HCT116 (cell line): Measurements from ENCODE around the gene PDCD5. TPM values are rescaled to one million over a fixed set of nuclear protein-coding genes. Genes with fewer than 3 reads are reported as not detected.

Experiments used
- ATAC-seq: fragments of 200-7000 bp; cut with Tn5 transposase; 2 replicates; pipeline ENCODE4 v1.9.1; 2020; ENCODE audit warnings: mild to moderate bottlenecking, moderate library complexity
- BruUV-seq: library from RNA; stranded (reverse); fragments of 400-500 nt; replicated peaks from 2 replicates; lab custom pipeline; 2021; lab: Mats Ljungman, UMichigan
- CTCF ChIA-PET: fragments of 300-600 bp; sonication (Branson Sonifier 250); formaldehyde crosslinking; loops from one replicate; lab custom pipeline; 2021; ENCODE audit warnings: antibody characterized with exemption; lab: Charles Lee
- POLR2A ChIA-PET: fragments of 300-600, 350-600 bp; sonication (Branson Sonifier 250); formaldehyde crosslinking; loops from one replicate; lab custom pipeline; 2021; ENCODE audit warnings: antibody characterized with exemption; lab: Charles Lee
- RAD21 ChIA-PET, 2 experiments: fragments of 300-600 bp; sonication (Branson Sonifier 250); formaldehyde crosslinking; loops; one replicate each; lab custom pipeline; 2023; ENCODE audit warnings: low total read pairs in 2 of 2; ENCODE audit not compliant: uncharacterized antibody in 2 of 2, unreplicated experiment in 2 of 2, low non-redundant PET in 1 of 2; lab: Charles Lee
- DNase-seq: peaks from one replicate; pipeline ENCODE4 v3.0.0-alpha.2; 2010; ENCODE audit warnings: low read depth, low spot score
- H2AFZ ChIP-seq: fragments of 200-600 bp; shearing (Covaris generic), sonication (generic); 2 replicates; pipeline ENCODE4 v1.6.1; 2017; ENCODE audit warnings: low read depth, mixed run types, mixed read lengths, antibody characterized with exemption, low read length; ENCODE audit not compliant: poor library complexity, severe bottlenecking
- H3K27ac ChIP-seq: 2 replicates; pipeline ENCODE4 v1.5.1; 2012; ENCODE audit warnings: low read depth, low read length
- H3K27me3 ChIP-seq: fragments of 200-600 bp; sonication (generic); 2 replicates; pipeline ENCODE4 v1.6.1; 2016; ENCODE audit warnings: mixed run types, low read length, mixed read lengths; ENCODE audit not compliant: insufficient read depth
- H3K36me3 ChIP-seq, 2 experiments: fragments of 200-500 bp in 1 of 2; fragments of 200-600 bp in 1 of 2; sonication (Bioruptor generic) in 1 of 2; sonication (generic) in 1 of 2; 2 replicates each; pipeline versions ENCODE4 v1.5.1 to v1.6.1; 2014 to 2016; ENCODE audit warnings: low read length in 2 of 2, inconsistent platforms in 1 of 2, mixed read lengths in 1 of 2, mixed run types in 1 of 2; ENCODE audit not compliant: insufficient read depth in 2 of 2, control insufficient read depth in 1 of 2
- H3K4me1 ChIP-seq, 2 experiments: fragments of 200-600 bp in 1 of 2; sonication (generic) in 1 of 2; 2 replicates each; pipeline versions ENCODE4 v1.5.1 to v1.6.1; 2012 to 2017; ENCODE audit warnings: low read length in 2 of 2, inconsistent platforms in 1 of 2, mild to moderate bottlenecking in 1 of 2, mixed read lengths in 1 of 2, mixed run types in 1 of 2, moderate library complexity in 1 of 2; ENCODE audit not compliant: insufficient read depth in 2 of 2, control insufficient read depth in 1 of 2
- H3K4me2 ChIP-seq: fragments of 200-600 bp; sonication (generic); 2 replicates; pipeline ENCODE4 v1.6.1; 2017; ENCODE audit warnings: mixed run types, low read length, mixed read lengths
- H3K4me3 ChIP-seq, 2 experiments: fragments of 200-600 bp in 1 of 2; sonication (generic) in 1 of 2; replicated peaks in 1 of 2; 2 replicates each; pipeline ENCODE4 v1.5.1; 2011 to 2016; ENCODE audit warnings: low read length in 2 of 2, control low read depth in 1 of 2, low read depth in 1 of 2, mild to moderate bottlenecking in 1 of 2, mixed read lengths in 1 of 2, mixed run types in 1 of 2
- H3K79me2 ChIP-seq: fragments of 200-600 bp; sonication (generic); 2 replicates; pipeline ENCODE4 v1.6.1; 2017; ENCODE audit warnings: mild to moderate bottlenecking, mixed run types, low read length, moderate library complexity, mixed read lengths; ENCODE audit not compliant: insufficient read depth
- H3K9ac ChIP-seq: fragments of 200-600 bp; sonication (generic); 2 replicates; pipeline ENCODE4 v1.6.1; 2016; ENCODE audit warnings: low read length, mixed read lengths
- H3K9me2 ChIP-seq: fragments of 200-600 bp; sonication (generic), shearing (Covaris generic); 2 replicates; pipeline ENCODE4 v1.6.1; 2017; ENCODE audit warnings: mixed run types, mild to moderate bottlenecking, moderate library complexity; ENCODE audit not compliant: insufficient read depth
- H3K9me3 ChIP-seq, 2 experiments: fragments of 200-500 bp in 1 of 2; fragments of 200-600 bp in 1 of 2; sonication (Bioruptor generic) in 1 of 2; sonication (generic) in 1 of 2; 2 replicates each; pipeline ENCODE4 v1.6.1; 2014 to 2017; ENCODE audit warnings: low read length in 2 of 2, mixed read lengths in 2 of 2, inconsistent platforms in 1 of 2, low read depth in 1 of 2, mild to moderate bottlenecking in 1 of 2, mixed run types in 1 of 2, moderate library complexity in 1 of 2; ENCODE audit not compliant: control insufficient read depth in 1 of 2, insufficient read depth in 1 of 2
- H4K20me1 ChIP-seq: fragments of 200-600 bp; sonication (generic), shearing (Covaris generic); 2 replicates; pipeline ENCODE4 v1.6.1; 2017; ENCODE audit warnings: mixed run types, mild to moderate bottlenecking, moderate library complexity; ENCODE audit not compliant: insufficient read depth
- EGR1 ChIP-seq: IDR thresholded peaks from 2 replicates; pipeline ENCODE4 v1.6.1; 2012; ENCODE audit warnings: low read depth
- ELF1 ChIP-seq: IDR thresholded peaks from 2 replicates; pipeline ENCODE4 v1.6.1; 2012; ENCODE audit warnings: low read depth, borderline replicate concordance
- EZH2 ChIP-seq: fragments of 200-600 bp; sonication (generic); IDR thresholded peaks from 2 replicates; pipeline ENCODE4 v1.6.1; 2017; ENCODE audit warnings: antibody characterized with exemption, mixed run types
- EZH2phosphoT487 ChIP-seq: fragments of 200-600 bp; IDR thresholded peaks from 2 replicates; pipeline ENCODE4 v1.6.1; 2018; ENCODE audit warnings: antibody characterized with exemption, borderline replicate concordance
- MAX ChIP-seq: IDR thresholded peaks from 2 replicates; pipeline ENCODE4 v1.6.1; 2012
- POLR2A ChIP-seq: IDR thresholded peaks from 2 replicates; pipeline ENCODE4 v1.7.0; 2011; ENCODE audit warnings: borderline replicate concordance; ENCODE audit not compliant: insufficient read depth, insufficient read length; ENCODE audit errors: extremely low read depth
- POLR2AphosphoS5 ChIP-seq: IDR thresholded peaks from 2 replicates; pipeline ENCODE4 v1.6.1; 2011; ENCODE audit warnings: mild to moderate bottlenecking, low read depth, low read length, moderate library complexity
- RAD21 ChIP-seq: IDR thresholded peaks from 2 replicates; pipeline ENCODE4 v1.6.1; 2012; ENCODE audit warnings: low read depth, mild to moderate bottlenecking
- SIN3A ChIP-seq: IDR thresholded peaks from 2 replicates; pipeline ENCODE4 v1.6.1; 2012; ENCODE audit warnings: low read depth
- YY1 ChIP-seq: IDR thresholded peaks from 2 replicates; pipeline ENCODE4 v1.6.1; 2011; ENCODE audit warnings: low read length, low read depth, moderate library complexity, mild to moderate bottlenecking; ENCODE audit not compliant: insufficient replicate concordance; ENCODE audit errors: extremely low read depth
- ZFX ChIP-seq: fragments of 450-650 bp; IDR thresholded peaks from 2 replicates; pipeline ENCODE4 v1.6.1; 2017
- ZNF274 ChIP-seq: fragments of 200-500 bp; sonication (Bioruptor generic); IDR thresholded peaks from 2 replicates; pipeline ENCODE4 v1.6.1; 2014; ENCODE audit warnings: mild to moderate bottlenecking, low read depth, low read length, inconsistent platforms
- intact Hi-C: fragments of 100-400 bp; cut with micrococcal nuclease; formaldehyde crosslinking; loops from 2 replicates; pipeline ENCODE4 v1.10.0; 2022
- total RNA-seq: library from RNA; stranded (reverse); gene quantifications from one replicate; pipeline ENCODE4 v1.2.1, GENCODE V29; 2021; ENCODE audit not compliant: unreplicated experiment
- TF ChIP-seq, protein P1 (sequence below): IDR thresholded peaks from 2 replicates; pipeline ENCODE4 v1.6.1; 2012
- TF ChIP-seq, protein P2 (sequence below): IDR thresholded peaks from 2 replicates; pipeline ENCODE4 v1.6.1; 2012; ENCODE audit warnings: low read depth

Gene PDCD5
- total RNA-seq, 1 experiment from 2014 or later: 143 TPM

DNA sequence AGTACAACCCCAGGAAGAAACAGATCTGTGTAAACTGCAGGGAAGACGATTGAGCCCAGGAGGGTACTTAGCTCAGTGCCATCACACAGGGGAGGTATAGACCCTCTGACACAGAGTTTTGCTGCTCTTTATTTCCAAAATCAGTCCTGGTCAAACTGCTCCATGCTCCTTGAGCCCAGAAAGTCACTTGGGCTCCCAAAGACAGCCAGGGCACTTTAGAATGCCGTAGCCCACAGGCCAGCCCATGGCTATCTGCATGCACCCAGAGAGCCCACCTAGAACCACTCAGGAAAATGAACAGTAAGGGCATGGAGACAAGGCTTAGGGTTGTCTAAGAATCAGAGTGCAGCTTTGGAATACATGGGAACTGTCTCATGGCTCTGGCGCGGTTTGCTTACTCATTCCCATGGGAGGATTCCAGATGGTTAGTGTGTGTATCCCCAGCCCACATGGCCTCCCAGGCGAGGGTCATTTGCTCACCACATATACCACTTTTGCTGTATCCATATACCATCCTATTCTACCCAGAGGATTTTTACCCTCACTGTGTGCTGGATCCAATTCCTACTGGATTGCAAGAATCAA, 14.7 kb upstream of the PDCD5 start:
- Histone ChIP-seq H2AFZ (no peak overlapping the region), H3K9me3 (no peaks in the 10 kb centered on the region), H4K20me1 (no peaks in the 10 kb centered on the region), H3K4me3 (no peak overlapping the region), H3K9me2 (no peaks in the 10 kb centered on the region), H3K36me3 (no peaks in the 10 kb centered on the region), H3K9ac (no peak overlapping the region), H3K27me3 (no peaks in the 10 kb centered on the region), H3K79me2 (no peaks in the 10 kb centered on the region), H3K4me1 (no peaks in the 10 kb centered on the region), H3K4me2 (no peak overlapping the region), H3K27ac (no peak overlapping the region)
- no peak for ATAC-seq
- intact Hi-C loops: no loop called here
- no TSS peak for BruUV-seq
- TF ChIP-seq YY1 (no peak), EGR1 (no peak), SIN3A (no peak), RAD21 (no peak), EZH2phosphoT487 (no peak), POLR2AphosphoS5 (no peak), ZNF274 (no peak), EZH2 (no peak), ZFX (no peak), POLR2A (no peak), MAX (no peak), ELF1 (no peak)
- TF ChIP-seq, protein P1, sequence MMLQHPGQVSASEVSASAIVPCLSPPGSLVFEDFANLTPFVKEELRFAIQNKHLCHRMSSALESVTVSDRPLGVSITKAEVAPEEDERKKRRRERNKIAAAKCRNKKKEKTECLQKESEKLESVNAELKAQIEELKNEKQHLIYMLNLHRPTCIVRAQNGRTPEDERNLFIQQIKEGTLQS: no peak
- TF ChIP-seq, protein P2, sequence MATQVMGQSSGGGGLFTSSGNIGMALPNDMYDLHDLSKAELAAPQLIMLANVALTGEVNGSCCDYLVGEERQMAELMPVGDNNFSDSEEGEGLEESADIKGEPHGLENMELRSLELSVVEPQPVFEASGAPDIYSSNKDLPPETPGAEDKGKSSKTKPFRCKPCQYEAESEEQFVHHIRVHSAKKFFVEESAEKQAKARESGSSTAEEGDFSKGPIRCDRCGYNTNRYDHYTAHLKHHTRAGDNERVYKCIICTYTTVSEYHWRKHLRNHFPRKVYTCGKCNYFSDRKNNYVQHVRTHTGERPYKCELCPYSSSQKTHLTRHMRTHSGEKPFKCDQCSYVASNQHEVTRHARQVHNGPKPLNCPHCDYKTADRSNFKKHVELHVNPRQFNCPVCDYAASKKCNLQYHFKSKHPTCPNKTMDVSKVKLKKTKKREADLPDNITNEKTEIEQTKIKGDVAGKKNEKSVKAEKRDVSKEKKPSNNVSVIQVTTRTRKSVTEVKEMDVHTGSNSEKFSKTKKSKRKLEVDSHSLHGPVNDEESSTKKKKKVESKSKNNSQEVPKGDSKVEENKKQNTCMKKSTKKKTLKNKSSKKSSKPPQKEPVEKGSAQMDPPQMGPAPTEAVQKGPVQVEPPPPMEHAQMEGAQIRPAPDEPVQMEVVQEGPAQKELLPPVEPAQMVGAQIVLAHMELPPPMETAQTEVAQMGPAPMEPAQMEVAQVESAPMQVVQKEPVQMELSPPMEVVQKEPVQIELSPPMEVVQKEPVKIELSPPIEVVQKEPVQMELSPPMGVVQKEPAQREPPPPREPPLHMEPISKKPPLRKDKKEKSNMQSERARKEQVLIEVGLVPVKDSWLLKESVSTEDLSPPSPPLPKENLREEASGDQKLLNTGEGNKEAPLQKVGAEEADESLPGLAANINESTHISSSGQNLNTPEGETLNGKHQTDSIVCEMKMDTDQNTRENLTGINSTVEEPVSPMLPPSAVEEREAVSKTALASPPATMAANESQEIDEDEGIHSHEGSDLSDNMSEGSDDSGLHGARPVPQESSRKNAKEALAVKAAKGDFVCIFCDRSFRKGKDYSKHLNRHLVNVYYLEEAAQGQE: no peak
- CTCF ChIA-PET: interaction anchor here (0.8 to 1.0 kb wide), 2 partner anchors 279 to 1884 kb away, joined by 3 read pairs; no protein-coding TSS in a partner anchor
- no peak for DNase-seq
- POLR2A ChIA-PET: no interaction called here
- RAD21 ChIA-PET: no interaction called here
